DMS114 treated with DMSO at 0.1 percent for 48 hours (cell line): Measurements from ENCODE around the gene ATL1.
"Not testable (repeated sequence)": the region's sequence is repeated elsewhere in the genome, so short reads cannot be mapped to it uniquely, and the experiment has no call there.

Source experiments
- DNase-seq: peaks from one replicate; lab custom pipeline; 2025; ENCODE audit not compliant: unreplicated experiment; lab: John Stamatoyannopoulos, UW

The ATL1 gene

GRCh38 chr14:50647753-50648152, 87.8 kb downstream of the ATL1 start:
- DNase-seq, result no peak

GRCh38 chr14:50649691-50650090, 89.7 kb downstream of the ATL1 start:
- no peak for DNase-seq

- no peak for DNase-seq
These were observed 96.8 kb downstream of the ATL1 start for GRCh38 chr14:50656776-50657175.

GRCh38 chr14:50657753-50658152, 97.8 kb downstream of the ATL1 start:
- no peak for DNase-seq

GRCh38 chr14:50658203-50658602, 98.3 kb downstream of the ATL1 start:
- no peak for DNase-seq

- DNase-seq, result no peak
These were observed 99.5 kb downstream of the ATL1 start for GRCh38 chr14:50659327-50659974.

- peak; percentile 24 for DNase-seq
These were observed 104.6 kb downstream of the ATL1 start for GRCh38 chr14:50664579-50664978.

GRCh38 chr14:50665300-50665699, 105.4 kb downstream of the ATL1 start:
- DNase-seq, result not testable (repeated sequence)

GRCh38 chr14:50666772-50667683, 107.1 kb downstream of the ATL1 start:
- DNase-seq, result peak; percentile 57

- DNase-seq, result no peak
These were observed 107.7 kb downstream of the ATL1 start for GRCh38 chr14:50667684-50667995.

- DNase-seq, result peak; percentile 63
These were observed 108.3 kb downstream of the ATL1 start, which contains the start of gene SAV1 for GRCh38 chr14:50667996-50668825. TSS of gene SAV1 (minus strand) at chr14:50668306. CDS start at chr14:50667967, 339 bp downstream.

GRCh38 chr14:50668826-50669143, 108.8 kb downstream of the ATL1 start:
- peak; percentile 54 for DNase-seq

GRCh38 chr14:50669441-50669986, 109.6 kb downstream of the ATL1 start:
- DNase-seq, result peak; percentile 48

GRCh38 chr14:50670196-50670865, 110.4 kb downstream of the ATL1 start:
- peak; percentile 29 for DNase-seq

GRCh38 chr14:50670866-50671256, 110.9 kb downstream of the ATL1 start:
- peak; percentile 49 for DNase-seq

- peak; percentile 71 for DNase-seq
These were observed 115.7 kb downstream of the ATL1 start for GRCh38 chr14:50675597-50675996.

- no peak for DNase-seq
These were observed 117.0 kb downstream of the ATL1 start for GRCh38 chr14:50676814-50677516.

GRCh38 chr14:50677527-50678063, 117.7 kb downstream of the ATL1 start:
- DNase-seq, result no peak

- DNase-seq, result no peak
These were observed 118.2 kb downstream of the ATL1 start for GRCh38 chr14:50678163-50678562.

GRCh38 chr14:50679674-50680073, 119.7 kb downstream of the ATL1 start:
- no peak for DNase-seq
